Measurements from ENCODE around the gene ZC3H7A. TPM values are rescaled to one million over a fixed set of nuclear protein-coding genes. Genes with fewer than 3 reads are reported as not detected.

Gene ZC3H7A
- total RNA-seq, 1 donor from 2014 or later: 66.3 TPM

DNA sequence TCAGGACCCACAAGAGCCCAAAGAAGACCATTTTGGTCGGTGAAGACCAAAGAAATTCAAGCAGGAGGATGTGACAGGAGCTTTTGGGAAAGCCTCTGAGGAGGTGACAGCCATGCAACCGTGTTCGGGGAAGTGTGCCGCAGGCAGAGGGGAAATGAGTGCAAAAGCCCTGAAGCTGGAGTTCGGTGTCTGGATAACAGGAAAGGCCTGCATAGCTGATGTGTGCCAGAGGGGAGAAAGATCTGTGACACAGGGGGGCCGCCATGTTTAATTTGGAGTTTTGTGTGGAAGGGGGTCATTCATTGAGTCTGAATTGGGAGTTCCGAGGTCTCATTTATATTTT lies 870 bp upstream of the ZC3H7A start:
- Histone ChIP-seq H3K36me3 (no peaks in the 10 kb centered on the region), H3K4me1 (peaks cover 56% of the 10 kb centered on the region), H3K9me3 (no peaks in the 10 kb centered on the region), H3K27me3 (ENCODE audit: low read depth) (no peaks in the 10 kb centered on the region), H3K27ac (peak overlapping the region; percentile 99), H3K4me3 (peak overlapping the region; percentile 87)
- ATAC-seq: peak; percentile 3 to 13
- intact Hi-C loops (cut with DNase I): no loop called here
- TF ChIP-seq, protein P1, sequence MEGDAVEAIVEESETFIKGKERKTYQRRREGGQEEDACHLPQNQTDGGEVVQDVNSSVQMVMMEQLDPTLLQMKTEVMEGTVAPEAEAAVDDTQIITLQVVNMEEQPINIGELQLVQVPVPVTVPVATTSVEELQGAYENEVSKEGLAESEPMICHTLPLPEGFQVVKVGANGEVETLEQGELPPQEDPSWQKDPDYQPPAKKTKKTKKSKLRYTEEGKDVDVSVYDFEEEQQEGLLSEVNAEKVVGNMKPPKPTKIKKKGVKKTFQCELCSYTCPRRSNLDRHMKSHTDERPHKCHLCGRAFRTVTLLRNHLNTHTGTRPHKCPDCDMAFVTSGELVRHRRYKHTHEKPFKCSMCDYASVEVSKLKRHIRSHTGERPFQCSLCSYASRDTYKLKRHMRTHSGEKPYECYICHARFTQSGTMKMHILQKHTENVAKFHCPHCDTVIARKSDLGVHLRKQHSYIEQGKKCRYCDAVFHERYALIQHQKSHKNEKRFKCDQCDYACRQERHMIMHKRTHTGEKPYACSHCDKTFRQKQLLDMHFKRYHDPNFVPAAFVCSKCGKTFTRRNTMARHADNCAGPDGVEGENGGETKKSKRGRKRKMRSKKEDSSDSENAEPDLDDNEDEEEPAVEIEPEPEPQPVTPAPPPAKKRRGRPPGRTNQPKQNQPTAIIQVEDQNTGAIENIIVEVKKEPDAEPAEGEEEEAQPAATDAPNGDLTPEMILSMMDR (IDR thresholded peaks at IDR 0.05): no peak
- no peak for DNase-seq

DNA sequence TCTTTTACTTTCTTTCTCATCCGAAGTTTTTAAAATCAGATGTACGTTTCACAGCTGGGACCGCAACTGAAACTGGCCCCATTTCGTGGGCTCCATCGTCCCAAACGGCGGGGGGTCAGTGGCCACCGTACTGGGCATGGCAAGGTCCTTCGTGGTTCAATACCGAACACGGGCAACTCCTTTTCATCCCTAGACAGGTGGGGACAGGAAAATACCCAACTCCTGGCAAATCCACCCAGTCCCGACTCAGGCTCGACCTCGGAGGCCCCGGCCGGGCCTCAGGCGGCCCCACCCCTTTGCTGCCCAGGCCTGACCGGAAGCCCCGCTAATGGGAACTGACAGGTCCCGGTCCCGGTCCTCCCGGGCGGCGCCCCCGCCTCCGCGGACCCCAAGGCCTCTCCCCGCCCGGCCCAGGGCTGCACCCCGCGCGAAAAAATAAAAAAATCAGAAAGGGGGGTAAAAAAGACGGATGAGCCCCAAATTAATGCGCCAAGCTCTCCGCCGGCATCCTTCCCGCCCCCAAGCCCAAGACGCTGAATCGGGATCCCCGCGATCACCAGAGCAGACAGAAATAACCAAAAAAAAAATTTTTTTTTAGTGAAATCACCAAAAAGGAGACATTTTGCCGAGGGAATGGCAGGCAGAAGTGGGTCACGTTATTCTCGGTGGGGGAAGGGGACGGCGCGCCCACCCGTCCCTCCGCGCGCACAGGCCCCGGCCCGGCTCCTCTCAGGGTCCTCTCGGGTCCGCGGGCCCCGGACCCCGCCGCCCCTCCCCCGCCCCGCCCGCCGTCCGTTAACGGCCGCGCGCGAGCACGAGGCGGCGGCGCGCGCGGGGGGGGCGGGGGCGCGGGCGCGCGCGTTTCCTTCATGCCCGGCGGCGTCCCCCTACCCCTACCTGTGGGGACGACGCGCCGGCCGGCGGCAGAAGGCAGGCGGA lies 562 bp downstream of the ZC3H7A start:
- DNase-seq (peak; percentile 79), ATAC-seq (peak; percentile 44 to 46)
- Histone ChIP-seq H3K36me3 (no peaks in the 10 kb centered on the region), H3K4me1 (peaks cover 70% of the 10 kb centered on the region), H3K4me3 (peak overlapping the region; percentile 84), H3K9me3 (no peaks in the 10 kb centered on the region), H3K27ac (peak overlapping the region; percentile 99), H3K27me3 (ENCODE audit: low read depth) (no peaks in the 10 kb centered on the region)
- TF ChIP-seq, protein P1 (IDR thresholded peaks at IDR 0.05): no peak
- intact Hi-C loops (cut with DNase I): no loop called here

DNA sequence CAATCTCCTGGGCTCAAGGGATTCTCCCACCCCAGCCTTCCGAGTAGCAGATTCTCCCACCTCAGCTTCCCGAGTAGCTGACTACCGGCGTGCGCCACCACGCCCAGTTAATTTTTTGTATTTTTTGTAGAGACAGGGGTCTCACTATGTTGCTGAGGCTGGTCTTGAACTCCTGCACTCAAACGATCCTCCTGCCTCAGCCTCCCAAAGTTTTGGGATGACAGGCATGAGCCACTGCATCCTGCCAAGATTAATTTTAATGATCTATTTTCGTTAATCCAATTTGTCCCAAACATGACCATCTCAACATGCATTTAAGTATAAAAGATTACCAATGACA lies 1.2 kb downstream of the ZC3H7A start:
- Histone ChIP-seq H3K4me1 (peaks cover 75% of the 10 kb centered on the region), H3K27ac (peak overlapping the region; percentile 99), H3K4me3 (peak overlapping the region; percentile 84), H3K36me3 (no peaks in the 10 kb centered on the region), H3K9me3 (no peaks in the 10 kb centered on the region), H3K27me3 (ENCODE audit: low read depth) (no peaks in the 10 kb centered on the region)
- DNase-seq (no peak), ATAC-seq (no peak)
- intact Hi-C loops (cut with DNase I): no loop called here
- TF ChIP-seq, protein P1 (IDR thresholded peaks at IDR 0.05): no peak

DNA sequence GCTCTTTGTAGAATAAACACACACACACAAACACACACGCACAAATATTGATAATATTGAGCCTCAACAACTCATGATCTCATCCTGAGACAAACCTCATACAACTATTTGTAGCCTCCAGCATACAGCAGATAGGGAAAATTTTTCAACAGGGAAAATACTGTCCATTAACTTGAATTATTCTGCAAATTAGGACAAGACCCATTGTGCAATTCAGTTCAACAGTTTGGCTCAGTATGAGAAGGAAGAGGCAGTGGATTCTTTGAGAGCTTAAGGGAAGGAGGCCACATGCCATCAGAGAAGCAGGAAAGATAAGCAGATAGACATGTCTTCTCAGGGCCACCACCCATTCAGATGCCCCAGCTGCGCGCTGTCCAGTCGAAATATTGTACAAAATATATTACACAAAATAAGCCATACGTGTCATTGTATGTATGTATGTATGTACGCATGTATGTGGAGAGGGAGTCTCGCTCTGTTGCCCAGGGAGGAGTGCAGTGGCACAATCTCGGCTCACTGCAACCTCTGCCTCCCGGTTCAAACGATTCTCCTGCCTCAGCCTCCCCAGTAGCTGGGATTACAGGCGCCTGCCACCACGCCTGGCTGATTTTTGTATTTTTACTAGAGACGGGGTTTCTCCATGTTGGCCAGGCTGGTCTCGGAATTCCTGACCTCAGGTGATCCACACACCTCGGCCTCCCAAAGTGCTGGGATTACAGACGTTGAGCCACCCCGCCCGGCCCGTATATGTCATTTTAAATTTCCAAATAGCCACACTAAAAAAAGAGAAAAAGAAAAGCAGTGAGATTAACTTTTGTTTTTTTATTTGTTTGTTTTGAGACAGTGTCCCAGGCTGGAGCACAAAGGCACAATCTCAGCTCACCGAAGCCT lies 1.8 kb downstream of the ZC3H7A start:
- intact Hi-C loops (cut with DNase I): no loop called here
- ATAC-seq: no peak
- DNase-seq: no peak

DNA sequence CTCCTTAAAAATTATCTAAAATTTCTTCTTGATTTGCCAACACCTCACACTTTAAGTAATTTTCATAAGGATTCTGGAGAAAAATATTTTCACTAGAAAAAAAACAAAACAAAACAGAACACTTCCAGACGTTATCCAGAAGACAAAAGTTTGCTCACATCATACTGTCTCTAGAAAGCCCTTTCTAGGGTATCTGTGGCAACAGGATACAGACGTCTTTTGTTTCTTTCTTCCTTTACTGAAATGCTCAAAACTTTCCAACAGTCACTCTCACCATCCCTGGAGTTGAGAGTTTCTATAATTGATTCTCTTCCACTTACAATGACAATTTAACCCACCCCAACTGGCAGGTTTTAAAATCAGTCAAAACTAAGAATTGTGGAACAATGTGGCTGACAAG lies 2.6 kb downstream of the ZC3H7A start:
- Histone ChIP-seq H3K4me3 (no peak overlapping the region), H3K27me3 (ENCODE audit: low read depth) (no peaks in the 10 kb centered on the region), H3K9me3 (no peaks in the 10 kb centered on the region), H3K27ac (peak overlapping the region; percentile 99), H3K36me3 (peaks cover 12% of the 10 kb centered on the region), H3K4me1 (peaks cover 77% of the 10 kb centered on the region)
- DNase-seq (no peak), ATAC-seq (no peak)
- intact Hi-C loops (cut with DNase I): no loop called here
- TF ChIP-seq, protein P1 (IDR thresholded peaks at IDR 0.05): no peak

More for the DNA sequence above, 1.8 kb downstream of the ZC3H7A start:
- peaks cover 79% of the 10 kb centered on the region for H3K4me1 ChIP-seq
- TF ChIP-seq, protein P1 (IDR thresholded peaks at IDR 0.05): no peak
- peak overlapping the region; percentile 99 for H3K27ac ChIP-seq
- peaks cover 4% of the 10 kb centered on the region for H3K36me3 ChIP-seq
- peak overlapping the region; percentile 84 for H3K4me3 ChIP-seq
- no peaks in the 10 kb centered on the region for H3K27me3 ChIP-seq (ENCODE audit: low read depth)
- H3K9me3 ChIP-seq: no peaks in the 10 kb centered on the region
